Astrocyte of the spinal cord (primary cell): ENCODE measurements around the gene UIMC1.

Experiments
- DNase-seq: peaks from one replicate; pipeline ENCODE4 v3.0.0; 2011; ENCODE audit warnings: low read depth, low spot score
- H3K4me3 ChIP-seq: 2 replicates; pipeline ENCODE4 v1.5.1; 2011; ENCODE audit warnings: low read depth, mild to moderate bottlenecking, low read length, moderate library complexity
- in situ Hi-C: cut with HindIII; loops from 2 replicates; pipeline ENCODE4 v1.10.0; 2017; ENCODE audit warnings: low sequenced_read_pairs
- TF ChIP-seq, protein P1 (sequence below): IDR thresholded peaks from 2 replicates; pipeline ENCODE4 v1.5.1; 2012; ENCODE audit warnings: low read depth, mild to moderate bottlenecking, low read length, inconsistent platforms

The UIMC1 gene

GRCh38 chr5:176880366-176881020 lies 126.1 kb downstream of the UIMC1 start:
- no peak overlapping the region for H3K4me3 ChIP-seq
- no peak for DNase-seq
- TF ChIP-seq, protein P1, sequence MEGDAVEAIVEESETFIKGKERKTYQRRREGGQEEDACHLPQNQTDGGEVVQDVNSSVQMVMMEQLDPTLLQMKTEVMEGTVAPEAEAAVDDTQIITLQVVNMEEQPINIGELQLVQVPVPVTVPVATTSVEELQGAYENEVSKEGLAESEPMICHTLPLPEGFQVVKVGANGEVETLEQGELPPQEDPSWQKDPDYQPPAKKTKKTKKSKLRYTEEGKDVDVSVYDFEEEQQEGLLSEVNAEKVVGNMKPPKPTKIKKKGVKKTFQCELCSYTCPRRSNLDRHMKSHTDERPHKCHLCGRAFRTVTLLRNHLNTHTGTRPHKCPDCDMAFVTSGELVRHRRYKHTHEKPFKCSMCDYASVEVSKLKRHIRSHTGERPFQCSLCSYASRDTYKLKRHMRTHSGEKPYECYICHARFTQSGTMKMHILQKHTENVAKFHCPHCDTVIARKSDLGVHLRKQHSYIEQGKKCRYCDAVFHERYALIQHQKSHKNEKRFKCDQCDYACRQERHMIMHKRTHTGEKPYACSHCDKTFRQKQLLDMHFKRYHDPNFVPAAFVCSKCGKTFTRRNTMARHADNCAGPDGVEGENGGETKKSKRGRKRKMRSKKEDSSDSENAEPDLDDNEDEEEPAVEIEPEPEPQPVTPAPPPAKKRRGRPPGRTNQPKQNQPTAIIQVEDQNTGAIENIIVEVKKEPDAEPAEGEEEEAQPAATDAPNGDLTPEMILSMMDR = no peak
- in situ Hi-C loops = no loop called here

GRCh38 chr5:176879663-176880361 lies 126.8 kb downstream of the UIMC1 start:
- in situ Hi-C loops = no loop called here
- no peak overlapping the region for H3K4me3 ChIP-seq
- DNase-seq = no peak
- TF ChIP-seq, protein P1 = no peak

- in situ Hi-C loops = no loop called here
- no peak for DNase-seq
- H3K4me3 ChIP-seq = no peak overlapping the region
- TF ChIP-seq, protein P1 = no peak
These were observed 127.5 kb downstream of the UIMC1 start for GRCh38 chr5:176878906-176879662.

- TF ChIP-seq, protein P1 = no peak
- H3K4me3 ChIP-seq = no peak overlapping the region
- DNase-seq = no peak
- in situ Hi-C loops = no loop called here
These were observed 128.1 kb downstream of the UIMC1 start for GRCh38 chr5:176878463-176878862.

- no peak overlapping the region for H3K4me3 ChIP-seq
These were observed 128.7 kb downstream of the UIMC1 start for GRCh38 chr5:176877793-176878331.

More at GRCh38 chr5:176877793-176878331, 128.7 kb downstream of the UIMC1 start:
- TF ChIP-seq, protein P1 = no peak
- no peak for DNase-seq
- in situ Hi-C loops = no loop called here
